Adrenal gland (tissue), 12 donors: ENCODE data around the gene ZNF638. TPM values are rescaled to one million over a fixed set of nuclear protein-coding genes. Genes with fewer than 3 reads are reported as not detected.

Experiments used
- DNase-seq, 7 donors: peaks; one replicate each; pipeline ENCODE4 v3.0.0-alpha.2; 2019 to 2020
- H3K27ac ChIP-seq, 5 donors: fragments of 200-600 bp; sonication (generic) in 4 of 5; 1 replicate in 3 of 5; 2 replicates in 2 of 5; pipeline versions ENCODE4 v1.5.1 to v1.8.0; 2016 to 2020; ENCODE audit warnings: mild to moderate bottlenecking in 1 of 5
- H3K27me3 ChIP-seq: fragments of 200-600 bp; 2 replicates; pipeline ENCODE4 v1.8.0; 2021
- H3K36me3 ChIP-seq, 2 donors: fragments of 200-600 bp; replicated peaks in 1 of 2; 1 replicate in 1 of 2; 2 replicates in 1 of 2; pipeline versions ENCODE4 v1.5.1 to v1.8.0; 2018 to 2022
- H3K4me1 ChIP-seq, 2 donors: fragments of 200-600 bp; replicated peaks in 1 of 2; 1 replicate in 1 of 2; 2 replicates in 1 of 2; pipeline versions ENCODE4 v1.5.1 to v1.8.0; 2018 to 2021
- H3K4me3 ChIP-seq, 4 donors: fragments of 200-600 bp; sonication (generic) in 3 of 4; one replicate each; pipeline ENCODE4 v1.5.1; 2016 to 2018
- H3K9me3 ChIP-seq, 3 donors: fragments of 200-600 bp; sonication (generic) in 1 of 3; replicated peaks in 1 of 3; 1 replicate in 2 of 3; 2 replicates in 1 of 3; pipeline versions ENCODE4 v1.5.1 to v1.8.0; 2016 to 2021
- CTCF ChIP-seq, 6 experiments: fragments of 450-650 bp in 4 of 6; fragments of 200-600 bp in 2 of 6; sonication (generic) in 1 of 6; IDR thresholded peaks; 1 replicate in 5 of 6; 2 replicates in 1 of 6; pipeline versions ENCODE4 v1.5.1 to v1.8.0; 2016 to 2021; ENCODE audit warnings: antibody characterized with exemption in 6 of 6, mild to moderate bottlenecking in 2 of 6, moderate library complexity in 1 of 6
- POLR2A ChIP-seq, 2 donors: fragments of 450-650 bp; IDR thresholded peaks; one replicate each; pipeline ENCODE4 v1.6.1; 2017; ENCODE audit warnings: antibody characterized with exemption in 2 of 2, mild to moderate bottlenecking in 2 of 2, moderate library complexity in 1 of 2
- WGBS, 4 donors: extraction: QIAGEN DNeasy Blood & Tissue Kit in 2 of 4; methylation state at CpG; one replicate each; pipeline versions ENCODE4 v1.1.5 to v1.1.7; 2013 to 2017; 5-methylcytosine and 5-hydroxymethylcytosine counted together
- intact Hi-C, 2 donors: fragments of 100-400 bp; cut with DNase I; formaldehyde crosslinking; loops; one replicate each; pipeline versions ENCODE4 v1.14.1 to v1.15.0; 2022 to 2023
- polyA plus RNA-seq, 3 donors: library from polyadenylated mRNA; stranded (reverse); fragments of 200-250 nt in 2 of 3; fragments of 350-450 nt in 1 of 3; fragmentation: Illumina TruSeq in 1 of 3; extraction: RNeasy Lipid Tissue Mini Kit (QIAGEN cat#74804) in 1 of 3; gene quantifications; one replicate each; pipeline ENCODE4 v1.2.3, GENCODE V29; 2013 to 2014
- total RNA-seq, 9 donors: library from RNA; depleted of rRNA in 4 of 9; stranded (reverse); fragments of >200 nt in 4 of 9; fragments of 120-200 nt in 1 of 9; fragmentation: NEBNext Ultra II Directional in 1 of 9; extraction: Animal tissue kit (Norgen Biotek cat#: 25700) in 1 of 9; gene quantifications; one replicate each; pipeline versions ENCODE4 v1.1.0 to v1.2.4, GENCODE V29; 2013 to 2023
- donor health status: healthy with polysubstance abuse.
- donor health status: Bipolar disorder and iron deficiency.
- donor health status: DM: yes; HTN: yes; CAD: no.
- donor health status: DM: no; HTN: no; CAD: no.
- donor health status: DM: no; HTN: no; CAD: no.
- donor health status: DM: yes; HTN: yes; CAD: no.

The ZNF638 gene
- total and polyA plus RNA-seq, 12 donors, result 60.1 to 525 (median 139) TPM

GRCh38 chr2:71389384-71390072 is 57.9 kb downstream of the ZNF638 start:
- H3K4me3 ChIP-seq, result no peak overlapping the region
- peaks cover 0 to 58% of the 10 kb centered on the region in 2 donors for H3K36me3 ChIP-seq
- no peaks in the 10 kb centered on the region for H3K4me1 ChIP-seq
- no peak for DNase-seq
- no peak overlapping the region for H3K27ac ChIP-seq
- H3K9me3 ChIP-seq, result no peaks in the 10 kb centered on the region
- intact Hi-C loops, result no loop called here
- WGBS, 4 donors, result 92 to 94% (median 93%) methylated on average over 12 of the region's 12 CpGs
- no peak for TF ChIP-seq CTCF (IDR thresholded peaks at IDR 0.05)
- TF ChIP-seq POLR2A (IDR thresholded peaks at IDR 0.05), result no peak
- no peaks in the 10 kb centered on the region for H3K27me3 ChIP-seq

- 92 to 99% (median 95%) methylated on average over 8 of the region's 8 CpGs for whole genome bisulfite sequencing, 4 donors
- TF ChIP-seq POLR2A (IDR thresholded peaks at IDR 0.05) (no peak), CTCF (IDR thresholded peaks at IDR 0.05) (no peak)
These were observed 61.6 kb downstream of the ZNF638 start for GRCh38 chr2:71393216-71393615.

GRCh38 chr2:71395471-71395870 is 63.9 kb downstream of the ZNF638 start:
- Histone ChIP-seq H3K27ac (no peak overlapping the region), H3K36me3 (peaks cover 0 to 62% of the 10 kb centered on the region in 2 donors), H3K9me3 (no peaks in the 10 kb centered on the region), H3K4me3 (no peak overlapping the region), H3K27me3 (no peaks in the 10 kb centered on the region), H3K4me1 (no peaks in the 10 kb centered on the region)
- WGBS, 4 donors, result 93 to 94% (median 94%) methylated on average over 10 of the region's 10 CpGs
- intact Hi-C loops, result no loop called here
- no peak for TF ChIP-seq CTCF (IDR thresholded peaks at IDR 0.05)
- TF ChIP-seq POLR2A (IDR thresholded peaks at IDR 0.05), result no peak
- DNase-seq, result no peak

More at GRCh38 chr2:71393216-71393615, 61.6 kb downstream of the ZNF638 start:
- intact Hi-C loops, result no loop called here
- H3K4me1 ChIP-seq, result no peaks in the 10 kb centered on the region
- no peak overlapping the region for H3K27ac ChIP-seq
- H3K36me3 ChIP-seq, result peaks cover 0 to 66% of the 10 kb centered on the region in 2 donors
- H3K9me3 ChIP-seq, result no peaks in the 10 kb centered on the region
- no peak for DNase-seq
- H3K27me3 ChIP-seq, result no peaks in the 10 kb centered on the region
- H3K4me3 ChIP-seq, result no peak overlapping the region

GRCh38 chr2:71402427-71402826 is 70.8 kb downstream of the ZNF638 start:
- intact Hi-C loops, result no loop called here
- 94 to 96% (median 95%) methylated on average over 3 of the region's 3 CpGs for WGBS, 4 donors

More at GRCh38 chr2:71402427-71402826, 70.8 kb downstream of the ZNF638 start:
- no peaks in the 10 kb centered on the region for H3K9me3 ChIP-seq
- peaks cover 0 to 77% of the 10 kb centered on the region in 2 donors for H3K36me3 ChIP-seq
- TF ChIP-seq POLR2A (IDR thresholded peaks at IDR 0.05) (no peak), CTCF (IDR thresholded peaks at IDR 0.05) (no peak)
- no peaks in the 10 kb centered on the region for H3K27me3 ChIP-seq
- no peaks in the 10 kb centered on the region for H3K4me1 ChIP-seq
- DNase-seq, result no peak
- no peak overlapping the region for H3K27ac ChIP-seq
- no peak overlapping the region for H3K4me3 ChIP-seq
